ENCODE measurements around the gene LINGO4. TPM values are rescaled to one million over a fixed set of nuclear protein-coding genes. Genes with fewer than 3 reads are reported as not detected.
A peak's percentile ranks its signal among the peaks of the same experiment; 100 is the strongest.

LINGO4 gene
- total RNA-seq, 4 donors from 2014 or later: 0.14 to 0.48 TPM; not detected in 2

- no peak for DNase-seq
- 68% methylated on average over 5 of the region's 9 CpGs; no CpG with 5 or more reads in 1 of the 2 donors for WGBS, 2 donors (ENCODE audit: low coverage in 1 of 2)
- H3K36me3 ChIP-seq: no peaks in the 10 kb centered on the region
- intact Hi-C loops (cut with DNase I; ENCODE audit: low total_unique reads): no loop called here
- peak overlapping the region in 1 of 4 donors; percentile 12 for H3K27ac ChIP-seq
- H3K4me3 ChIP-seq: no peak overlapping the region
- H3K9me3 ChIP-seq: no peaks in the 10 kb centered on the region
- TF ChIP-seq EP300 (IDR thresholded peaks at IDR 0.05; ENCODE audit: low read depth) (no peak), CTCF (IDR thresholded peaks at IDR 0.05) (no peak), POLR2A (IDR thresholded peaks at IDR 0.05) (no peak), POLR2AphosphoS5 (IDR thresholded peaks at IDR 0.05) (no peak)
- no peaks in the 10 kb centered on the region for H3K27me3 ChIP-seq
- in situ Hi-C loops (cut with MboI; ENCODE audit: low pct_ligation_motif_present in 1 of 4, low pct_unique_long_range_greater_than_20kb in 1 of 4, low sequenced_read_pairs in 3 of 4): no loop called here
- H3K4me1 ChIP-seq: peaks cover 11 to 36% (median 18%) of the 10 kb centered on the region in 4 donors
Observed at GRCh38 chr1:151827853-151828252, 22.6 kb upstream of the LINGO4 start.

- 63 to 100% methylated on average over 1 to 21 of the region's 21 CpGs for WGBS, 2 donors (ENCODE audit: low coverage in 1 of 2)
- peak; percentile 40 for DNase-seq
- peaks cover 2 to 25% (median 5%) of the 10 kb centered on the region in 4 donors for H3K4me1 ChIP-seq
- no peak for TF ChIP-seq EP300 (IDR thresholded peaks at IDR 0.05; ENCODE audit: low read depth)
- H3K4me3 ChIP-seq: no peak overlapping the region
- peak overlapping the region in 1 of 4 donors; percentile 17 for H3K27ac ChIP-seq
- in situ Hi-C loops (cut with MboI; ENCODE audit: low pct_ligation_motif_present in 1 of 4, low pct_unique_long_range_greater_than_20kb in 1 of 4, low sequenced_read_pairs in 3 of 4) (no loop called here), intact Hi-C loops (cut with DNase I; ENCODE audit: low total_unique reads) (no loop called here)
- no peaks in the 10 kb centered on the region for H3K36me3 ChIP-seq
- H3K9me3 ChIP-seq: no peaks in the 10 kb centered on the region
- no peaks in the 10 kb centered on the region for H3K27me3 ChIP-seq
Observed at GRCh38 chr1:151825751-151826660, 20.8 kb upstream of the LINGO4 start.

GRCh38 chr1:151825204-151825603, 20.0 kb upstream of the LINGO4 start:
- Histone ChIP-seq H3K27me3 (no peaks in the 10 kb centered on the region), H3K27ac (no peak overlapping the region), H3K4me3 (no peak overlapping the region), H3K36me3 (no peaks in the 10 kb centered on the region), H3K9me3 (no peaks in the 10 kb centered on the region), H3K4me1 (peaks cover 0 to 25% (median 4%) of the 10 kb centered on the region in 4 donors)
- DNase-seq: no peak
- TF ChIP-seq CTCF (IDR thresholded peaks at IDR 0.05) (no peak), POLR2AphosphoS5 (IDR thresholded peaks at IDR 0.05) (no peak), EP300 (IDR thresholded peaks at IDR 0.05; ENCODE audit: low read depth) (no peak), POLR2A (IDR thresholded peaks at IDR 0.05) (no peak)
- 61 to 77% methylated on average over 3 to 9 of the region's 9 CpGs for whole genome bisulfite sequencing, 2 donors (ENCODE audit: low coverage in 1 of 2)
- intact Hi-C loops (cut with DNase I; ENCODE audit: low total_unique reads) (no loop called here), in situ Hi-C loops (cut with MboI; ENCODE audit: low pct_ligation_motif_present in 1 of 4, low pct_unique_long_range_greater_than_20kb in 1 of 4, low sequenced_read_pairs in 3 of 4) (no loop called here)

GRCh38 chr1:151823175-151823574, 18.0 kb upstream of the LINGO4 start:
- Histone ChIP-seq H3K9me3 (no peaks in the 10 kb centered on the region), H3K4me3 (no peak overlapping the region), H3K27me3 (no peaks in the 10 kb centered on the region), H3K4me1 (peaks cover 0 to 6% (median 0%) of the 10 kb centered on the region in 4 donors), H3K27ac (no peak overlapping the region), H3K36me3 (no peaks in the 10 kb centered on the region)
- TF ChIP-seq EP300 (IDR thresholded peaks at IDR 0.05; ENCODE audit: low read depth): no peak
- TF ChIP-seq POLR2A (IDR thresholded peaks at IDR 0.05): no peak
- in situ Hi-C loops (cut with MboI; ENCODE audit: low pct_ligation_motif_present in 1 of 4, low pct_unique_long_range_greater_than_20kb in 1 of 4, low sequenced_read_pairs in 3 of 4) (no loop called here), intact Hi-C loops (cut with DNase I; ENCODE audit: low total_unique reads) (no loop called here)
- WGBS, 2 donors (ENCODE audit: low coverage in 1 of 2): 80 to 81% methylated on average over 3 to 8 of the region's 8 CpGs
- no peak for DNase-seq

GRCh38 chr1:151822404-151822803, 17.2 kb upstream of the LINGO4 start:
- TF ChIP-seq POLR2A (IDR thresholded peaks at IDR 0.05) (no peak), EP300 (IDR thresholded peaks at IDR 0.05; ENCODE audit: low read depth) (no peak), CTCF (IDR thresholded peaks at IDR 0.05) (no peak), POLR2AphosphoS5 (IDR thresholded peaks at IDR 0.05) (no peak)
- H3K4me3 ChIP-seq: no peak overlapping the region
- no peak for DNase-seq
- H3K9me3 ChIP-seq: no peaks in the 10 kb centered on the region
- intact Hi-C loops (cut with DNase I; ENCODE audit: low total_unique reads): no loop called here
- no peak overlapping the region for H3K27ac ChIP-seq
- in situ Hi-C loops (cut with MboI; ENCODE audit: low pct_ligation_motif_present in 1 of 4, low pct_unique_long_range_greater_than_20kb in 1 of 4, low sequenced_read_pairs in 3 of 4): no loop called here
- peaks cover 0 to 5% (median 0%) of the 10 kb centered on the region in 4 donors for H3K4me1 ChIP-seq
- no peaks in the 10 kb centered on the region for H3K36me3 ChIP-seq
- WGBS, 2 donors (ENCODE audit: low coverage in 1 of 2): 62% methylated on average over 7 of the region's 7 CpGs; no CpG with 5 or more reads in 1 of the 2 donors
- no peaks in the 10 kb centered on the region for H3K27me3 ChIP-seq

Measured in transverse colon (tissue), 4 donors.